ENCODE data around the gene DDX39A. TPM values are rescaled to one million over a fixed set of nuclear protein-coding genes. Genes with fewer than 3 reads are reported as not detected.
"Not testable (repeated sequence)": the region's sequence is repeated elsewhere in the genome, so short reads cannot be mapped to it uniquely, and the experiment has no call there.

DDX39A gene
- 147 TPM for polyA plus RNA-seq (2013, experiment 1 of 2)
- polyA plus RNA-seq (2013, experiment 2 of 2) = 152 TPM

DNA sequence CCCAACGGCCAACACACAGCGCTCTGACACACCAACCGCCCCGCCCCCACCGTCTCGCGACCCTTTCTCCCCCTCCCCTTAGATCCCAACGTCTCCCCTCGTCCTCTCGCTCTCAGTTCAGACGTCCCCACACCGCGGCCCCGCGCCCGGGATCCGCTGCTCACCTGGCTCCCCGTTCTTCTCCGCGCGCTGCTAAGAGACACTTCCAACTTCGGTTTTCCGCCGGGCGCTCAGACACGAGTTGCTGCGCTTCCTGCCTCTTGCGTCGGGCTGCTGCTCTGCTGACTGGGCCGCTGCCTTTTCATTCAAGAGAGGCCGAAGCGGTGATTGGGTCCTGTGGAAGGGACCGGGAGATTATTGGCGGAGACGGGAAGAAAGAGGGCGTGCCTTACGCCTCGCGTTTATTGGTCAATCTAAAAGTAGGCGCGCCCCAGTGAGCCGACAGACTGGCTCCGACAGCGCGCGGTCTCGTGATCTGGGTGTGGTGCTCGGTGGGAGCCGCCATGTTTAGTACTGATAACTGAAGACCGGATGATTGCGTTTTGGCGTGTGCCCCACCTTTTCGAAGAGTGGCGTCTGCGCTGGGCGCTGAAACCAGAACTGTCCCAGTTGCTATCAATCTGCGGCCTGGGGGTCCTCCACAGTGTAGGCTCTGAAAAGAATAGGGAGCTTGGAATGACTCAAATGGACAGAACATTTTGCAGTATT is at the start of gene DDX39A:
Gene DDX39A (minus strand): TSS at position 236 of the 708 bp plus-strand sequence. CDS start 6,121 bp downstream, outside the sequence.
- Histone ChIP-seq H3K79me2 (ENCODE audit: control insufficient read depth, insufficient read depth, low read length) (peaks cover 46% of the 10 kb centered on the region), H2BK15ac (replicated peaks; ENCODE audit: low read depth) (no peak within 1 kb of the TSS), H2AK5ac (ENCODE audit: low read length) (no peak within 1 kb of the TSS), H3K79me1 (ENCODE audit: low read length) (peaks cover 3% of the 10 kb centered on the region), H3K27me3 (ENCODE audit: insufficient read depth, low read length, poor library complexity) (no peaks in the 10 kb centered on the region), H3K4me1 (ENCODE audit: control insufficient read depth, low read depth, low read length) (no peaks in the 10 kb centered on the region), H2BK5ac (ENCODE audit: low read length) (peak within 1 kb of the TSS; percentile 97), H4K5ac (ENCODE audit: low read length) (peak within 1 kb of the TSS; percentile 63), H3K27ac (ENCODE audit: low read depth, low read length) (peak within 1 kb of the TSS; percentile 62), H3K4me2 (ENCODE audit: low read length) (peak within 1 kb of the TSS; percentile 66), H3K23ac (ENCODE audit: low read length) (no peak within 1 kb of the TSS), H2BK120ac (ENCODE audit: low read depth, low read length) (no peak within 1 kb of the TSS), H3K56ac (ENCODE audit: low read length) (peak within 1 kb of the TSS; percentile 99), H3K9ac (ENCODE audit: low read length) (peak within 1 kb of the TSS; percentile 93), H3K4ac (ENCODE audit: low read depth, low read length) (peak within 1 kb of the TSS; percentile 82), H3K4me3 (ENCODE audit: low read length) (peak within 1 kb of the TSS; percentile 95), H4K8ac (ENCODE audit: low read depth, low read length) (no peak within 1 kb of the TSS), H3K36me3 (ENCODE audit: control insufficient read depth, insufficient read depth, low read length) (peaks cover 2% of the 10 kb centered on the region), H3K18ac (ENCODE audit: low read length) (peak within 1 kb of the TSS; percentile 92)
- WGBS (ENCODE audit: extremely low coverage, insufficient coverage, low lambda C conversion rate) = no CpG with 5 or more reads among the region's 57 CpGs
- DNase-seq = peak; percentile 100

DNA sequence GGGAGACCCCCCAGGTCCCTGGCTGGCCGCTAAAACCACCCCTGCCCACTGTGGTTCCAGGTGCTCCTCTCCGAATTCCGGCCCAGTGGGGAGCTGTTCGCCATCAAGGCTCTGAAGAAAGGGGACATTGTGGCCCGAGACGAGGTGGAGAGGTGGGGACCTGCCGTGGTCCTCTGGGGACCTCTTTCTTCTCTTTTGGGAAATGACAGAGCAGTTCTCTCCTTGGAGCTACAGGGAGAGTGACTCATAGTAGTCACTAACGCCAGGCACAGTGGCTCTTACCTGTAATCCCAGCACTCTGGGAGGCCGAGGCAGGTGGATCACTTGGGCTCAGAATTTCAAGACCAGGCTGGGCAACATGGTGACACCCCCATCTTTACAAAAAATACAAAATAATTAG is 48.7 kb upstream of the DDX39A start:
- no peaks in the 10 kb centered on the region for H3K4me1 ChIP-seq (ENCODE audit: control insufficient read depth, low read depth, low read length)
- no peak overlapping the region for H3K9ac ChIP-seq (ENCODE audit: low read length)
- H3K23ac ChIP-seq (ENCODE audit: low read length) = no peak overlapping the region
- H3K18ac ChIP-seq (ENCODE audit: low read length) = no peak overlapping the region
- no peaks in the 10 kb centered on the region for H3K36me3 ChIP-seq (ENCODE audit: control insufficient read depth, insufficient read depth, low read length)
- H4K8ac ChIP-seq (ENCODE audit: low read depth, low read length) = no peak overlapping the region
- H2BK120ac ChIP-seq (ENCODE audit: low read depth, low read length) = no peak overlapping the region
- H2BK15ac ChIP-seq (replicated peaks; ENCODE audit: low read depth) = no peak overlapping the region
- no peaks in the 10 kb centered on the region for H3K79me2 ChIP-seq (ENCODE audit: control insufficient read depth, insufficient read depth, low read length)
- no peaks in the 10 kb centered on the region for H3K27me3 ChIP-seq (ENCODE audit: insufficient read depth, low read length, poor library complexity)
- H3K4me2 ChIP-seq (ENCODE audit: low read length) = no peak overlapping the region
- no peaks in the 10 kb centered on the region for H3K79me1 ChIP-seq (ENCODE audit: low read length)
- no peak overlapping the region for H2AK5ac ChIP-seq (ENCODE audit: low read length)
- no peak overlapping the region for H2BK5ac ChIP-seq (ENCODE audit: low read length)
- no peak overlapping the region for H3K4ac ChIP-seq (ENCODE audit: low read depth, low read length)
- DNase-seq = peak; percentile 66
- H3K4me3 ChIP-seq (ENCODE audit: low read length) = no peak overlapping the region
- no peak overlapping the region for H4K5ac ChIP-seq (ENCODE audit: low read length)
- no CpG with 5 or more reads among the region's 9 CpGs for WGBS (ENCODE audit: extremely low coverage, insufficient coverage, low lambda C conversion rate)
- no peak overlapping the region for H3K56ac ChIP-seq (ENCODE audit: low read length)
- H3K27ac ChIP-seq (ENCODE audit: low read depth, low read length) = no peak overlapping the region

DNA sequence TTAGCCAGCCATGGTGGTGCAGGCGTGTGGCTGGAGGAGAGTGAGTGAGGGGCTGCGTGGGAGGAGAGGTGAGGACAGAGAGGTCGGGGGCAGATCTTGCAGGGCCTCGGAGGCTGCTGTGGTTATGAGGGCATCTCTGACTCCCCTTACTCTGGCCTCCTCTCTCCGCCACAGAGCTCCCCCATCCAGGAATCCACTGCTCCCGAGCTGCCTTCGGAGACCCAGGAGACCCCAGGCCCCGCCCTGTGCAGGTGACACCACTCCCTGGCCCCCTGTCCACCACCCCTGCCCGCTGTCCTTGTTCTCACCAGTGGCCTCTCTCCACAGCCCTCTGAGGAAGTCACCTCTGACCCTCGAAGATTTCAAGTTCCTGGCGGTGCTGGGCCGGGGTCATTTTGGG is 48.2 kb upstream of the DDX39A start:
- Histone ChIP-seq H2BK120ac (ENCODE audit: low read depth, low read length) (no peak overlapping the region), H2BK15ac (replicated peaks; ENCODE audit: low read depth) (no peak overlapping the region), H3K79me2 (ENCODE audit: control insufficient read depth, insufficient read depth, low read length) (no peaks in the 10 kb centered on the region), H3K79me1 (ENCODE audit: low read length) (no peaks in the 10 kb centered on the region), H3K27ac (ENCODE audit: low read depth, low read length) (no peak overlapping the region), H2BK5ac (ENCODE audit: low read length) (no peak overlapping the region), H3K18ac (ENCODE audit: low read length) (no peak overlapping the region), H3K4me1 (ENCODE audit: control insufficient read depth, low read depth, low read length) (no peaks in the 10 kb centered on the region), H3K4ac (ENCODE audit: low read depth, low read length) (no peak overlapping the region), H3K56ac (ENCODE audit: low read length) (no peak overlapping the region), H4K5ac (ENCODE audit: low read length) (no peak overlapping the region), H3K36me3 (ENCODE audit: control insufficient read depth, insufficient read depth, low read length) (no peaks in the 10 kb centered on the region), H3K4me3 (ENCODE audit: low read length) (no peak overlapping the region), H3K4me2 (ENCODE audit: low read length) (no peak overlapping the region), H3K27me3 (ENCODE audit: insufficient read depth, low read length, poor library complexity) (no peaks in the 10 kb centered on the region), H3K23ac (ENCODE audit: low read length) (no peak overlapping the region), H3K9ac (ENCODE audit: low read length) (no peak overlapping the region), H2AK5ac (ENCODE audit: low read length) (no peak overlapping the region), H4K8ac (ENCODE audit: low read depth, low read length) (no peak overlapping the region)
- WGBS (ENCODE audit: extremely low coverage, insufficient coverage, low lambda C conversion rate) = no CpG with 5 or more reads among the region's 12 CpGs
- no peak for DNase-seq

DNA sequence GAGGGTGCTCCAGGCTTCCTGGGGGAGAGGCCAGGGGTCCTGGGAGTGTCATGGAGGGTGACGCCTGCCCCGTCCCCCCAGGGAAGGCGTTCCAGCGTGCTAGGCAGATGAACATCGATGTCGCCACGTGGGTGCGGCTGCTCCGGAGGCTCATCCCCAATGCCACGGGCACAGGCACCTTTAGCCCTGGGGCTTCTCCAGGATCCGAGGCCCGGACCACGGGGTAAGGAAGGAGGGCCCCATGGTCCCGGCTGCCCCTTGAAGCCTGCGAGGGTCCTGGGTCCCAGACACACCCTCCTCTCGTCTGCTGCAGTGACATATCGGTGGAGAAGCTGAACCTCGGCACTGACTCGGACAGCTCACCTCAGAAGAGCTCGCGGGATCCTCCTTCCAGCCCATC is 44.6 kb upstream of the DDX39A start:
- Histone ChIP-seq H3K27me3 (ENCODE audit: insufficient read depth, low read length, poor library complexity) (no peaks in the 10 kb centered on the region), H2BK5ac (ENCODE audit: low read length) (no peak overlapping the region), H2AK5ac (ENCODE audit: low read length) (no peak overlapping the region), H2BK120ac (ENCODE audit: low read depth, low read length) (no peak overlapping the region), H3K79me1 (ENCODE audit: low read length) (no peaks in the 10 kb centered on the region), H3K4me3 (ENCODE audit: low read length) (no peak overlapping the region), H3K18ac (ENCODE audit: low read length) (no peak overlapping the region), H3K23ac (ENCODE audit: low read length) (no peak overlapping the region), H3K79me2 (ENCODE audit: control insufficient read depth, insufficient read depth, low read length) (no peaks in the 10 kb centered on the region), H2BK15ac (replicated peaks; ENCODE audit: low read depth) (no peak overlapping the region), H3K27ac (ENCODE audit: low read depth, low read length) (no peak overlapping the region), H3K9ac (ENCODE audit: low read length) (no peak overlapping the region), H3K56ac (ENCODE audit: low read length) (no peak overlapping the region), H3K36me3 (ENCODE audit: control insufficient read depth, insufficient read depth, low read length) (no peaks in the 10 kb centered on the region), H4K5ac (ENCODE audit: low read length) (no peak overlapping the region), H3K4me1 (ENCODE audit: control insufficient read depth, low read depth, low read length) (no peaks in the 10 kb centered on the region), H4K8ac (ENCODE audit: low read depth, low read length) (no peak overlapping the region), H3K4ac (ENCODE audit: low read depth, low read length) (no peak overlapping the region), H3K4me2 (ENCODE audit: low read length) (no peak overlapping the region)
- DNase-seq = no peak
- WGBS (ENCODE audit: extremely low coverage, insufficient coverage, low lambda C conversion rate) = no CpG with 5 or more reads among the region's 21 CpGs

DNA sequence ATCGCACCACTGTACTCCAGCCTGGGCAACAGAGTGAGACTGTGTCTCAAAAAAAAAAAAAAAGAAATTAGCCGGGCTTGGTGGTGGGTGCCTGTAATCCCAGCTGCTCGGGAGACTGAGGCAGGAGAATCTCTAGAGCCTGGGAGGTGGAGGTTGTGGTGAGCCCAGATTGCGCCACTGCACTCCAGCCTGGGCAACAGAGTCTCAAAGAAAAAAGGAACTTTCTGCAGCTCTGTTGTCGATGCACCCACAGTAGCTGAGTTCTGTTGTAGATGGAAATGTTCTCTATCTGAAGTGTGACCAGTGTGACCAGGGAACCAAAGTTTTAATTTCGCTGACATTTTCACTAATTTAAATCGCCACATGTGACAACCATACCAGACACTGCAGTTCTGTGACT is 43.3 kb upstream of the DDX39A start:
- H3K9ac ChIP-seq (ENCODE audit: low read length); H3K79me2 ChIP-seq (ENCODE audit: control insufficient read depth, insufficient read depth, low read length); H3K79me1 ChIP-seq (ENCODE audit: low read length); H3K23ac ChIP-seq (ENCODE audit: low read length); H3K4ac ChIP-seq (ENCODE audit: low read depth, low read length); H3K4me2 ChIP-seq (ENCODE audit: low read length); H3K4me1 ChIP-seq (ENCODE audit: control insufficient read depth, low read depth, low read length); DNase-seq; H3K4me3 ChIP-seq (ENCODE audit: low read length); H4K8ac ChIP-seq (ENCODE audit: low read depth, low read length); H4K5ac ChIP-seq (ENCODE audit: low read length); H3K27me3 ChIP-seq (ENCODE audit: insufficient read depth, low read length, poor library complexity); H2AK5ac ChIP-seq (ENCODE audit: low read length); H3K18ac ChIP-seq (ENCODE audit: low read length); H2BK15ac ChIP-seq (replicated peaks; ENCODE audit: low read depth); H3K36me3 ChIP-seq (ENCODE audit: control insufficient read depth, insufficient read depth, low read length); H2BK120ac ChIP-seq (ENCODE audit: low read depth, low read length); H2BK5ac ChIP-seq (ENCODE audit: low read length); H3K56ac ChIP-seq (ENCODE audit: low read length); H3K27ac ChIP-seq (ENCODE audit: low read depth, low read length): not testable (repeated sequence)
- WGBS (ENCODE audit: extremely low coverage, insufficient coverage, low lambda C conversion rate) = no CpG with 5 or more reads among the region's 7 CpGs

DNA sequence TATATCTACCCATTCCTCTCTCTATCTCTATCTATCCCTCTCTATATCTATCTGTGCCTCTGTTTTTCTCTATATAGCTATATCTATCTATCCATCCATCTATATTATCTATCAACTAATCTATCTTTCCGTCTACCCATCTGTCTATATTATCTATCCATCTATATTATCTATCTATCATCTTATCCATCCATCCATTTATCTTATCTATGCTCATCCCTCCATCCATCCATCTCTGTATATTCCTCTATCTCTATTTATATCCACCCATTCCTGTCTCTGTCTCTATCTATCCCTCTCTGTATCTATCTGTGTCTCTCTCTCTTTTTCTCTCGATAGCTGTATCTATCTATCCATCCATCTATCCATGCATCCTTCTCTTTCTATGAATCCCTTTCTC is 41.8 kb upstream of the DDX39A start:
- H3K36me3 ChIP-seq (ENCODE audit: control insufficient read depth, insufficient read depth, low read length) = no peaks in the 10 kb centered on the region
- no peaks in the 10 kb centered on the region for H3K79me2 ChIP-seq (ENCODE audit: control insufficient read depth, insufficient read depth, low read length)
- no peaks in the 10 kb centered on the region for H3K4me1 ChIP-seq (ENCODE audit: control insufficient read depth, low read depth, low read length)
- no peak overlapping the region for H3K23ac ChIP-seq (ENCODE audit: low read length)
- no peak overlapping the region for H2BK15ac ChIP-seq (replicated peaks; ENCODE audit: low read depth)
- H3K27me3 ChIP-seq (ENCODE audit: insufficient read depth, low read length, poor library complexity) = no peaks in the 10 kb centered on the region
- no peak overlapping the region for H2AK5ac ChIP-seq (ENCODE audit: low read length)
- H2BK5ac ChIP-seq (ENCODE audit: low read length) = no peak overlapping the region
- H4K5ac ChIP-seq (ENCODE audit: low read length) = no peak overlapping the region
- no peak overlapping the region for H3K4me3 ChIP-seq (ENCODE audit: low read length)
- no peak overlapping the region for H3K56ac ChIP-seq (ENCODE audit: low read length)
- DNase-seq = no peak
- no peaks in the 10 kb centered on the region for H3K79me1 ChIP-seq (ENCODE audit: low read length)
- WGBS (ENCODE audit: extremely low coverage, insufficient coverage, low lambda C conversion rate) = 100% methylated on average over 1 of the region's 2 CpGs
- no peak overlapping the region for H3K18ac ChIP-seq (ENCODE audit: low read length)
- no peak overlapping the region for H3K9ac ChIP-seq (ENCODE audit: low read length)
- no peak overlapping the region for H3K4ac ChIP-seq (ENCODE audit: low read depth, low read length)
- no peak overlapping the region for H3K27ac ChIP-seq (ENCODE audit: low read depth, low read length)
- no peak overlapping the region for H4K8ac ChIP-seq (ENCODE audit: low read depth, low read length)
- H3K4me2 ChIP-seq (ENCODE audit: low read length) = no peak overlapping the region
- H2BK120ac ChIP-seq (ENCODE audit: low read depth, low read length) = no peak overlapping the region

All from mesendoderm (in vitro differentiated cells).